ENCODE data around the gene INAVA.
"Not testable (repeated sequence)": the region's sequence is repeated elsewhere in the genome, so short reads cannot be mapped to it uniquely, and the experiment has no call there.

Gene INAVA

DNA sequence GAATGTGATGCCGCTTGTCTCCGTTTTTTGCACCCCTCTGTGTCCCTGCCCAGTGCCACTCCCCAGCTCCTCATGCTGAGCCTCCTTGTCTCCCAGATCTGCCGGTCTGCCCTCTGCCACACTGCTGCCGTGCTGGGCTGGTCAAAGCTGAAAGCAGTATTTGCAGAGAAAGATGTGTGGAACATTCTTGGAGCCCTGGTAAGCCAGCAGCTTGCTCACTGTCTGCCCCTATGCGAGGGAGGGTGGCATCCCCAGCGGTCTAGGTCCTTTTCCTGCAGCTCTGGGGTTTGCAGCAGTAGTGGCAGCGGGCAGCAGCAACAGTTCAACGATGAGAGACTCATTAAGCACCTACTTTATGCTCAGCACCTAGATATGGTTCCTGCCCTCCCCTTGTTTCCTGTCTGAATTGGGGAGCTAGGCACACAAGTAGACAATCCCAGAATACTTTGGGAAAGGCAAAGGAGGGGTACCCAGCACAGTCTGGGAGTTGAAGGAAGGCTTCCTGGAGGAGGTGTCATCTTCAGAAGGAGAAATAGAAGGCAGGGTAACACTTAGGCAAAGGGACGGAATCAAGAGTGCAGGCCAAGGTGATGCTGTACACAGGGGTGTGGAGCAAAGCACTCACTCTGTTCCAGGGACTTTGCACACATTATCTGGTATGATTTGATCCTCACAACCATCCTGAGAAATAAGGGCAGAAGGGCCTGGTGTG is 65.7 kb downstream of the INAVA start:
- ChIA-PET CTCF (interaction anchor here (2.0 kb wide), 1 partner anchor 11 kb away, joined by 9 read pairs; no protein-coding TSS in a partner anchor), POLR2A (ENCODE audit: low non-redundant PET) (no interaction called here)
- DNase-seq (ENCODE audit: low spot score), result no peak

GRCh38 chr1:200960948-200961340 is 66.2 kb downstream of the INAVA start:
- TF ChIP-seq CTCF (conservative IDR thresholded peaks at IDR 0.05; ENCODE audit: low read depth), result no peak
- ChIA-PET CTCF (interaction anchor here (2.0 kb wide), 1 partner anchor 11 kb away, joined by 9 read pairs; no protein-coding TSS in a partner anchor), POLR2A (ENCODE audit: low non-redundant PET) (no interaction called here)
- no peak for DNase-seq (ENCODE audit: low spot score)
- no peak overlapping the region for H3K27ac ChIP-seq

More for the DNA sequence above, 65.7 kb downstream of the INAVA start:
- no peak overlapping the region for H3K27ac ChIP-seq
- no peak for TF ChIP-seq CTCF (conservative IDR thresholded peaks at IDR 0.05; ENCODE audit: low read depth)

- CTCF ChIA-PET, result interaction anchor here (0.6 to 1.8 kb wide), 3 partner anchors 10 to 630 kb away, joined by 3 to 5 read pairs (median 3); no protein-coding TSS in a partner anchor
- H3K27ac ChIP-seq; POLR2A ChIA-PET (ENCODE audit: low non-redundant PET); DNase-seq (ENCODE audit: low spot score): not testable (repeated sequence)
Observed at GRCh38 chr1:200962151-200962550, 67.5 kb downstream of the INAVA start.

- no peak overlapping the region for H3K27ac ChIP-seq
- CTCF ChIA-PET, result interaction anchor here (0.6 to 1.8 kb wide), 4 partner anchors 9 to 630 kb away, joined by 3 to 5 read pairs (median 4); partner anchors contain the start of gene KIF21B
Observed at GRCh38 chr1:200962631-200963030, 67.9 kb downstream of the INAVA start.

DNA sequence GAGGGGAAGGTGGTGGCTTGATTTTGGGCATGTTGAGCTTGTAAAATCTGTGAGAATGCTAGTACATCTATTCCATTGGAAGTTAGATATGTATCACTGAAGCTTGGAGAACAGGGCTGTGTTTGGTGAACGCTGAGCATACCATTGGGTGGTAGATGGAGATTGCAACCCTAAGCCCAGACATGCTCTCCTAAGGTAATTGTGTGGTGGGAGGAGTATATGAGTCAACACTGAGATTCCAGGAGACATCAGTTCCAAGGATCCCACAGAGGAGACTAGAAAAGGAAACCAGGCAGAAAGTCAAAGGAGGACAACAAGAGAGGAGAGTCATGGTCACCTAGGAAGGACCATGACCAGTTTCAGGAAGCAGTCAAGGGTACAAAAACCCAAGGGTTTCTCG is 68.4 kb downstream of the INAVA start:
- DNase-seq (ENCODE audit: low spot score), result peak; percentile 75
- ChIA-PET POLR2A (ENCODE audit: low non-redundant PET) (no interaction called here), CTCF (interaction anchor here (0.6 to 1.8 kb wide), 5 partner anchors 9 to 575 kb away, joined by 3 to 5 read pairs (median 3); partner anchors contain the start of gene KIF21B)
- H3K27ac ChIP-seq, result no peak overlapping the region
- TF ChIP-seq CTCF (conservative IDR thresholded peaks at IDR 0.05; ENCODE audit: low read depth), result no peak

More at GRCh38 chr1:200962631-200963030, 67.9 kb downstream of the INAVA start:
- TF ChIP-seq CTCF (conservative IDR thresholded peaks at IDR 0.05; ENCODE audit: low read depth), result no peak
- DNase-seq (ENCODE audit: low spot score), result no peak
- POLR2A ChIA-PET (ENCODE audit: low non-redundant PET), result no interaction called here

DNA sequence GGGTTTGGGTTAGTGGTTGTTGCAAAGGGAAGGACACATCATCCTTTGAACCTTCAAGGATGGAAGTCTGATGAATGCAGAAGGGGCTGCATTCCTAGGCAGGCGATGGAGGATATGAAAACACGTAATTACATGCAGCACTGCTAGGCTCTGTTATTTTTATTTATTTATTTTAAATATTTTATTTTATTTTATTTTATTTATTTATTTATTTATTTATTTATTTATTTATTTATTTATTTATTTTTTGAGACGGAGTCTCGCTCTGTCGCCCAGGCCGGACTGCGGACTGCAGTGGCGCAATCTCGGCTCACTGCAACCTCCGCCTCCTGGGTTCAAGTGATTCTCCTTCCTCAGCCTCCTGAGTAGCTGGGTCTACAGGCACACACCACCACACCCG is 69.2 kb downstream of the INAVA start:
- CTCF ChIA-PET, result interaction anchor here (0.6 to 1.8 kb wide), 2 partner anchors 8 to 574 kb away, joined by 3 to 5 read pairs; no protein-coding TSS in a partner anchor
- DNase-seq (ENCODE audit: low spot score); POLR2A ChIA-PET (ENCODE audit: low non-redundant PET); H3K27ac ChIP-seq: not testable (repeated sequence)

All from RWPE1 (cell line).